GM19324 (cell line): Measurements from ENCODE around the gene IPO13.

Source experiments
- ATAC-seq: cut with Tn5 transposase; IDR thresholded peaks from one replicate; pipeline ENCODE4 v1.9.1; 2021; ENCODE audit warnings: mild to moderate bottlenecking, moderate library complexity; ENCODE audit not compliant: unreplicated experiment, low FRiP score

IPO13 gene

DNA sequence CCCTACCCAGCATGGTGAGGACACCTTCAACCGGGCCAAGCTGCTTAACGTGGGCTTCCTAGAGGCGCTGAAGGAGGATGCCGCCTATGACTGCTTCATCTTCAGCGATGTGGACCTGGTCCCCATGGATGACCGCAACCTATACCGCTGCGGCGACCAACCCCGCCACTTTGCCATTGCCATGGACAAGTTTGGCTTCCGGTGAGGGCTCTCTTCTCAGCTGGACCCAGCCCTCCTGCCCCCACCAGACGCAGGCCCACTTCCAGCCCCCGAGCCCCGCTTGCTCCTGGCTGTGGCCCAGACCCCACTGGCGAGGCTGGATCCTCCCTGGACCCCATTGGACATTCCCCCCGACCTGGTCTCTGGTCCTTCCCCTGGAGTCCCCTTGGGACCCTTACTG is 38.1 kb downstream of the IPO13 start:
- ATAC-seq, result no peak

- ATAC-seq, result no peak
Measured at GRCh38 chr1:43985984-43986595, 39.3 kb downstream of the IPO13 start.

DNA sequence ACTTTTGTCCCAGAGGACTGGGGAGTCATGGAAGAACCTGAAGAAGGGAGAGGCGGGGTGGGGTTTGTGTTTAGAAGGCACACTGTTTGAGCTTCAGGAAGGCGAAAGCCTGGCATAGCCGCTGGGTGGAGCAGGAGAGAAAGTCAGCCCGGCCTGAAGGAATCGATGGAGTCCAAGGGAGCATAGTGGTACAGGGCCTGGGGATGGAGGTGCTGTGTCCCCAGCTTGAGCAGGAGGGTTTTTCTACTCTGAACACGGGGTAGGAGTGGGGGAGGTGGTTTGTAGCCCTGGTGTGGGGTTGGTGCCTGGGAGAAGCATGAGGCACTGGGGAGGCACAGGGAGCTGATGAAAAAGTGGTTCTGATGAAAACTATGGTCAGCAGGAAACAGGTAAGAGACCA is 40.0 kb downstream of the IPO13 start:
- ATAC-seq, result no peak

DNA sequence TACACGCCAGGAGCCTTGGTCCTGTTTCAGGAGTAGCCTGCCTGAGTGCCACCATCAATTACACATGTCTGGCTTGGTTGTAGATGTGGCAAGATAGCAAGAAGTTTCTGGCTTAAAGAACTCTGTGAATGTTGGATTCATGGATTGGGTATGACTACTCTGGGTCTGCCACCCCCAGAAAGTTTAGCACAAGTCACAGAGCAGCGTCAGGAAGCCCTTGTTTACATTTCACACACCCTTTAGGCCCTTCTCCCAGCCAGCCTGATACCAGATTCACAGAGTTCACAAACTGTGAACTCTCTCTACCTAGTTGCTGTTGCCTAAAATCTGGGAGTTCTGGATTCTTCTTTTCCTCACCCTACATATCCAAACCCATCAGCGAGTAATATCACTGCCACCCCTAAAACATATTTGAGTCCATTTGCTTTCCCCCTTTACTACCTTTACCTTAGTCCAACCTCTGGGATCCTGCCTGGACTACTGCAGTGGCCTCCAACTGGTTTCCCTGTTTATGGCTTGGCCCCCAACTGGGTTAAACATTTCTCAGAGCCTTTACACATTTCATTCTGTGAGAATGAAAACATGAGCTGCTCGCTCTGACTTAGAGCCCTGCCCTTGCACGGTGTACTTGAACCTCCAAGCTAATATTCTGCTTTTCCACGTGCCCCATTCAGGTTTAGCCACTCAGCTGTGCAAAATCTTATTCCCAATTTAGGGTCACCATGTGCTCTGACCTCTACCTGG is 40.6 kb downstream of the IPO13 start:
- ATAC-seq, result no peak

DNA sequence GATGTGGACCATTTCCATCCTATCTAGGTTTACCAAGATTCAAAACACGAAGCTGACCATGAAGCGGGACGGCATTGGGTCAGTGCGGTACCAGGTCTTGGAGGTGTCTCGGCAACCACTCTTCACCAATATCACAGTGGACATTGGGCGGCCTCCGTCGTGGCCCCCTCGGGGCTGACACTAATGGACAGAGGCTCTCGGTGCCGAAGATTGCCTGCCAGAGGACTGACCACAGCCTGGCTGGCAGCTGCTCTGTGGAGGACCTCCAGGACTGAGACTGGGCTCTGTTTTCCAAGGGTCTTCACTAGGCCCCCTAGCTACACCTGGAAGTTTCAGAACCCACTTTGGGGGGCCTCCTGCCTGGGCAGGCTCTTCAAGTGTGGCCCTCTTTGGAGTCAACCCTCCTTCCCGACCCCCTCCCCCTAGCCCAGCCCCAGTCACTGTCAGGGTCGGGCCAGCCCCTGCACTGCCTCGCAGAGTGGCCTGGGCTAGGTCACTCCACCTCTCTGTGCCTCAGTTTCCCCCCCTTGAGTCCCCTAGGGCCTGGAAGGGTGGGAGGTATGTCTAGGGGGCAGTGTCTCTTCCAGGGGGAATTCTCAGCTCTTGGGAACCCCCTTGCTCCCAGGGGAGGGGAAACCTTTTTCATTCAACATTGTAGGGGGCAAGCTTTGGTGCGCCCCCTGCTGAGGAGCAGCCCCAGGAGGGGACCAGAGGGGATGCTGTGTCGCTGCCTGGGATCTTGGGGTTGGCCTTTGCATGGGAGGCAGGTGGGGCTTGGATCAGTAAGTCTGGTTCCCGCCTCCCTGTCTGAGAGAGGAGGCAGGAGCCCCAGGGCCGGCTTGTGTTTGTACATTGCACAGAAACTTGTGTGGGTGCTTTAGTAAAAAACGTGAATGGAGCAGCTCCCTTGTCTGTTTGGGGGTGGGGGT is 43.8 kb downstream of the IPO13 start:
- no peak for ATAC-seq

GRCh38 chr1:43991200-43991475 is 44.4 kb downstream of the IPO13 start:
- no peak for ATAC-seq

DNA sequence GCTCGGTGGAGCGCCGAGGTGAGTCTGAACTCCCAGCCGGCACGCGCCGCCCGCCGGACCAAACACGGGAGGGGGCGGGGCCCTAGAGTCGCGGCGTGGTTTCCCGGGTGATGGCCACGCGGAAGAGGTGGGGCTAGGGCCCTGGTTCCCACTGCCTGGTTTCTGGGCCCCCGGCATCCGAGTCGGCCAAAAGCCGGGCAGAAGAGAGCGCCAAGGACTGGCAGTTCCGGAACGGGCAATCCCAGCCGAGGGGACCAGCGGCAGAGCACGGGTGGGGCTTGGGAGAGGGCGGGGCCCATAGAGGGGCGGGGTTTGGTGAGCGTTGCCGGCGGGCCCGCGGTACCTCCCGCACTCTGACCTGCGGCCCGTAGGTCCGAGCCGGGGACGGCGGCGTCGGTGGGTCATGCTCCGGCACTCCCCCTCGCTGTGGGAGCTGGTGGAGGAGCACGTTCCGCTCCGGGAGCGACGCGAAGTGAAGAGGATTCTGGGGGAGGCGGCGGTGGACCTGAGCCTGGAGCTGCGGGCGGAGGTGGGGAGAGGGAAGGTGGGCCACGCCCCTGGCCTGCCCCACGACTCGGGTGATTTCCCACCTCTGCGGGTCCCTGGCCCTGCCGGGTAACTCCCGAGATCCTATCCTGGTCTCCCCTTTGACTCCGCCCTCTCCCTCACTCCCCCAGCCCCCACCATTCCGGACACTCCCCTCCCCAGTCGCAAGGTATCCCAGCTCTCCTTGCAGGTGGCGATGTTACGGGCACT is 44.9 kb downstream of the IPO13 start, which contains the start of gene CCDC24:
TSS of gene CCDC24 (plus strand) at position 124 of the 756 bp plus-strand sequence. CDS start at position 404, 280 bp downstream.
- ATAC-seq, result peak; percentile 71

GRCh38 chr1:43992232-43992995 is 45.7 kb downstream of the IPO13 start:
- ATAC-seq, result no peak

DNA sequence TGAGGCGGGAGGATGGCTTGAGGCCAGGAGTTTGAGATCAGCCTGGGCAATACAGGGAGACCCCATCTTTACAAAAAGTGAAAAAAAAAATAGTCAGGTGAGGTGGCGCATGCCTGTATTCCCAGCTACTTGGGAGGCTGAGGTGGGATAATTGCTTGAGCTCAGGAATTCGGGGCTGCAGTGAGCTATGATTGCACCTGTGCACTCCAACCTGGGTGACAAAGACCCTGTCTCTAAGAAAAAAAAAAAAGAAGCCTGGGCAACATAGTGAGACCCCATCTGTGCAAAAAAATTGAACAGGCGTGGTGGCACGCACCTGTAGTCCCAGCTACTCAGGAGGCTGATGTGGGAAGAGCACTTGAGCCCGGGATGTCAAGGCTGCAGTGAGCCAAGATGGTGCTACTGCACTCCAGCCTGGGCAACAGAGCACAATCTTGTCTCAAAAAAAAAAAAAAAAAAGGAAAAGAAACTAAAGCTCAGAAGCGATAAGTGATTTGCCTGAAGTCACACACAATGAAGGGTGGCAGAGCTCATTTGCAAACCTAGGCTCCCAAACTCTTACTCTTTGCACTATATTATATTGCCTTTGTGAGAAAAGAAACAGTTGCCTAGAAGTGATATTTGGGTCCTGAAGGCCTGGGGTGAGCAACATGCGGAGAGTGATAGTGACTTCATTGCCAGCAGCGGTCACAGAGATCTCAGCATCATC is 46.6 kb downstream of the IPO13 start:
- ATAC-seq, result no peak

GRCh38 chr1:43994071-43994470 is 47.3 kb downstream of the IPO13 start:
- no peak for ATAC-seq

- no peak for ATAC-seq
Measured at GRCh38 chr1:43994794-43995790, 48.3 kb downstream of the IPO13 start.

DNA sequence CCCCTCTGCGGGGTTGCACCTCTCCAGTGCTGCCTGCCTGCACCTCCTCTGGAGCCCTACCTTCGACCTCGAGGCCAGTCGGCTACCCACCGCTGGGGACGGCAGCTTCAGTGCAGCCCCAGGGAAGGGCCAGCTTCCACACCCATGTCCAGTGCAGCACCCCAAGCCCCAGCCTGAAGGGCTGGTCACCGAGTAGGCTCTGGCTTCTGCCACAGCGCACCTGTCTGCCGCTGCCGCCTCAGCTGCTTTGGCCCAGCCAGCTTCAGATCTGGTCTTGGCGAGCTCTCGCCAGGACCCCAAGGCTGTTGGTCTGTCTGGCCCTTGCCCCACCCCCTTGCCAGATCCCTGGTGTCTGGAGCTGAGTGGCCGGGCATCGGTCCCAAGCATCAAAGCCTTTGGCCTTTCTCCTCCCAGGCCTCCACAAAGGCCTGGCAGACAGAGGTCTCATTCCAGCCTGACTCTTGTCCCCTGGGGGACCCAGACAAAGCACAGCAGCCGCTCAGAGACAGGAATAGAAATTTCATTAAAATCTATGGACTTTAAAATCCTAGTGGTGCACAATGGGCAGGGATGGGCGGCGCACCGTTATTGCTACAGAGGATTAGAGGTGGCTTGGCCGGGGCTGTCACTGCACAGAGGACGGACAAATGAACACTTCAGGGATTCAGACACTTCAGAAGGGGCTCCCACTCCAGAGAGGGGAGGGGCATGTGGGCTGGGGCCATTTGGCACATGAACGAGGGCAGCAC is 49.4 kb downstream of the IPO13 start:
- ATAC-seq, result no peak

- no peak for ATAC-seq
Measured at GRCh38 chr1:43996733-43997115, 50.0 kb downstream of the IPO13 start.

DNA sequence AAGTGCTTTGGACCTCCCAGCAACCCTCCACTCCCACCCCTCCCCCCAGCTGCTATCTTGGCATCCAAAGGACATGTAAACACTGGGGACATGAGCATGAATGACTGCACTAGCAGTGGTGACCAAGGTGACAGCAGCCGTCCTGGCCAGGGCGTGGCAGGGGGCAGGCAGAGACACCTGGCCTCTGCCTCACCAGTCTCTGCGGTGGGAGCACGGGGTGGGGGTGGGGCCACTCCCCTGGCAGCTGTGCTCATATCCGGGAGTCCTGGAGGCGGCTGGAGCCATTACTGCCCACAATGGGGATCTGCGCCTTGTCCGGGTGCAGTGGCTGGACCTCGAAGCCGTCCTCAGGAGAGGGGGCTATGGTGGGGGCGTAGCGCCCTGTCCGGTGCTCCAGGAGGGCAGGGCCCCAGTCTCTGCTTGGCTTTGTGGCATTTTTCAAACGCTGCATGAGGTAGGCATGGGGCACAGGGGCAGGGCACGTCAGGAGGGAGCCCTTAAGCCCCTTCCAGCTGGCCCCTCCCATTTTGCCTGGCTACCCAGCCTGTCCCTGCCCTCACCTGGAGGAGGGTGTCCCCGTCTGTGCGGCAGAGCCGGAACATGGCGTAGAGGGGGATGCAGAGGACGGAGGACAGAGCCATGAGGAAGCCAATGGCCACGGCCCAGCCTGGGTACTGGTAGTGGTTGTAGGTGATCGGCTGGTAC is 50.7 kb downstream of the IPO13 start:
- ATAC-seq, result no peak

DNA sequence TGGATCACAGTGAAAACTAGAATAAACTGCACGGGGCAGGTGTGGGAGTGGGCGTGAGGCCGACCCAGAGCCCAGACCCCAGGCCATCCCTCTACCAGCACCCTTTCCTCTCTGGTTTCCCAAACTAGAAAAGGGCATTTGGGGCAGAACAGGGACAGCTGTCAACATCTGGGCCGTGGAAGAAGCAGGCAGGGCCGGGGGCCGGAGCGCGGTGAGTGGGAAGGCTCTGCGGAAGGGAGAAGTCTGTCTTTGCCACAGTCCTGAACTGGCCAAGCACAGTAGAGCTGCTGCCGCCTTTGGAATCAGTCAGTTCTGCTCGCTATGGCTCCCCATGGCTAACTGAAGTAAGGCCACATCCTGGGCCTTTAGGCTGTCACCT is 51.2 kb downstream of the IPO13 start:
- no peak for ATAC-seq

- no peak for ATAC-seq
Measured at GRCh38 chr1:43999455-43999854, 52.7 kb downstream of the IPO13 start.

DNA sequence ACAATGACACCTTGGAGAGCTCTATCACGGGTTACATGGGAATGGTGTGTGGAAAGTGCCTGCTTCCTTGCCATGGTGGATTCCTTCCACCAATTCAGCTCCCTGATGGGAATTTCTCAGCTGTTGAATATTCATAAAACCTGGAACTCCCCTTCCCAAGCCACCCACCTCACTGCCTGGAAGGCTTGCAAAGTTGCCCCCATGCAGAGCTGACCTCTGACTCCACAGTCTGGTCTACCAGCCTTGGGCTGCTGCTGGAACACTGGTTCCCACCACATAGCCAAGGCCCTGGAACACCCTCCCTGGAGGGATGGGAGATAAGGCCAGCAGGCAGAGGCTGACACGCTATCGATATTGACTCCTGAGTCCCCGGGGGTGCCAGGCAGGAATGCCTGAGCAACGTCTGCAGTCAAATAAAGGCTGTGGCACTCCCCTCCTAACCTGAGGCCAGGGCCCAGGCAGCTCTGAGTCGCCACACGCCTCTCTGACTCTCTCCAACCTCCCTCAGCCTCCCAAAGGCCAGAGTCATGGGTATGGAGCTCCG is 53.4 kb downstream of the IPO13 start:
- ATAC-seq, result no peak
